Caco-2 (cell line): Measurements from ENCODE around the gene ZRANB3. TPM values are rescaled to one million over a fixed set of nuclear protein-coding genes. Genes with fewer than 3 reads are reported as not detected.
A peak's percentile ranks its signal among the peaks of the same experiment; 100 is the strongest.

Source experiments
- BruUV-seq: library from RNA; stranded (reverse); fragments of 400-500 nt; replicated peaks from 2 replicates; lab custom pipeline; 2021; lab: Mats Ljungman, UMichigan
- CTCF ChIA-PET: fragments of 300-600 bp; sonication (Branson Sonifier 250); formaldehyde crosslinking; loops from one replicate; lab custom pipeline; 2022; ENCODE audit warnings: antibody characterized with exemption; lab: Charles Lee
- POLR2A ChIA-PET: fragments of 300-600 bp; sonication (Branson Sonifier 250); formaldehyde crosslinking; loops from one replicate; lab custom pipeline; 2022; ENCODE audit warnings: antibody characterized with exemption; lab: Charles Lee
- DNase-seq, 2 experiments: peaks; one replicate each; pipeline versions ENCODE4 v3.0.0 to v3.0.0-alpha.2; 2020 to 2022
- H3K27me3 ChIP-seq: replicated peaks from 2 replicates; pipeline ENCODE4 v1.6.0; 2011; ENCODE audit warnings: low read length; ENCODE audit not compliant: control insufficient read depth, insufficient read depth
- H3K36me3 ChIP-seq: 2 replicates; pipeline ENCODE4 v1.5.1; 2011; ENCODE audit warnings: low read length; ENCODE audit not compliant: control insufficient read depth, insufficient read depth
- H3K4me1 ChIP-seq: fragments of 250-450 bp; sonication (Bioruptor Pico); 2 replicates; pipeline ENCODE4 v1.5.1; 2020; ENCODE audit warnings: mild to moderate bottlenecking
- H3K4me3 ChIP-seq: 2 replicates; pipeline ENCODE4 v1.5.1; 2011; ENCODE audit warnings: low read depth, mild to moderate bottlenecking, control low read depth, low read length
- H3K9me3 ChIP-seq: fragments of 250-450 bp; sonication (Bioruptor Pico); 2 replicates; pipeline ENCODE4 v1.5.1; 2020; ENCODE audit warnings: mild to moderate bottlenecking, moderate library complexity
- H3K27ac Mint-ChIP-seq: one replicate; pipeline ENCODE4 v1.8.0; 2022; ENCODE audit warnings: mixed read lengths; ENCODE audit not compliant: unreplicated experiment
- H3K27me3 Mint-ChIP-seq: one replicate; pipeline ENCODE4 v1.8.0; 2022; ENCODE audit warnings: mixed read lengths; ENCODE audit not compliant: insufficient read depth, unreplicated experiment
- H3K36me3 Mint-ChIP-seq: one replicate; pipeline ENCODE4 v1.8.0; 2022; ENCODE audit warnings: mild to moderate bottlenecking, mixed read lengths; ENCODE audit not compliant: insufficient read depth, unreplicated experiment
- H3K4me1 Mint-ChIP-seq: one replicate; pipeline ENCODE4 v1.8.0; 2022; ENCODE audit warnings: low read depth, mixed read lengths; ENCODE audit not compliant: unreplicated experiment
- H3K4me3 Mint-ChIP-seq: one replicate; pipeline ENCODE4 v1.8.0; 2022; ENCODE audit warnings: mild to moderate bottlenecking, moderate library complexity, mixed read lengths; ENCODE audit not compliant: unreplicated experiment
- H3K9me3 Mint-ChIP-seq: one replicate; pipeline ENCODE4 v1.8.0; 2022; ENCODE audit warnings: mixed read lengths; ENCODE audit not compliant: unreplicated experiment
- intact Hi-C: fragments of 100-400 bp; cut with micrococcal nuclease; formaldehyde crosslinking; loops from one replicate; pipeline ENCODE4 v1.10.0; 2022; ENCODE audit not compliant: unreplicated experiment
- total RNA-seq: library from RNA; stranded (reverse); gene quantifications from 2 replicates; pipeline ENCODE4 v1.2.3, GENCODE V29; 2022
- TF ChIP-seq, protein P1 (sequence below), 2 experiments: fragments of 200-600 bp in 1 of 2; IDR thresholded peaks; 1 replicate in 1 of 2; 2 replicates in 1 of 2; pipeline versions ENCODE4 v1.5.1 to v1.8.0; 2011 to 2022; ENCODE audit warnings: antibody characterized with exemption in 1 of 2, control low read depth in 1 of 2, inconsistent platforms in 1 of 2, low read depth in 1 of 2, low read length in 1 of 2, mild to moderate bottlenecking in 1 of 2, moderate library complexity in 1 of 2; ENCODE audit not compliant: insufficient read depth in 1 of 2, severe bottlenecking in 1 of 2, unreplicated experiment in 1 of 2

ZRANB3 gene
- total RNA-seq, 1 experiment from 2014 or later, result 17.0 TPM

DNA sequence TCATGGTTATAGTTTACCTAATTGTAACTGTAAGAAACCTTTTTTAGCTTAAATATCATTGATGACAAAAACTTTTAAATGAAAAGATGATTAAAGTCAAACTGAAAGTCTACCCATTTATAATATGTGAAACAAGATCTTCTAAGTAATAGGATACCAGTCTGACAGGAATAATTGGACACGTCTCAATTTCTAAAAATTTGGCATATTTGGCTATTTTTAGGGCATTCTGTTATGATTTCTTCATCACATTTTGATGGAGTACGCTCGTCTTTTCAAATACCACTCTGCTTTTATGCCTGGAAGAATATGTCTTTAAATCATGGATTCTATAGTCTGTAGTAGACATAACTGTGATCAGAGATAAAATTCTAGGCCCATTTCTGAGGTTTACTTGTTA, 1.6 kb upstream of the ZRANB3 start:
- TF ChIP-seq, protein P1, sequence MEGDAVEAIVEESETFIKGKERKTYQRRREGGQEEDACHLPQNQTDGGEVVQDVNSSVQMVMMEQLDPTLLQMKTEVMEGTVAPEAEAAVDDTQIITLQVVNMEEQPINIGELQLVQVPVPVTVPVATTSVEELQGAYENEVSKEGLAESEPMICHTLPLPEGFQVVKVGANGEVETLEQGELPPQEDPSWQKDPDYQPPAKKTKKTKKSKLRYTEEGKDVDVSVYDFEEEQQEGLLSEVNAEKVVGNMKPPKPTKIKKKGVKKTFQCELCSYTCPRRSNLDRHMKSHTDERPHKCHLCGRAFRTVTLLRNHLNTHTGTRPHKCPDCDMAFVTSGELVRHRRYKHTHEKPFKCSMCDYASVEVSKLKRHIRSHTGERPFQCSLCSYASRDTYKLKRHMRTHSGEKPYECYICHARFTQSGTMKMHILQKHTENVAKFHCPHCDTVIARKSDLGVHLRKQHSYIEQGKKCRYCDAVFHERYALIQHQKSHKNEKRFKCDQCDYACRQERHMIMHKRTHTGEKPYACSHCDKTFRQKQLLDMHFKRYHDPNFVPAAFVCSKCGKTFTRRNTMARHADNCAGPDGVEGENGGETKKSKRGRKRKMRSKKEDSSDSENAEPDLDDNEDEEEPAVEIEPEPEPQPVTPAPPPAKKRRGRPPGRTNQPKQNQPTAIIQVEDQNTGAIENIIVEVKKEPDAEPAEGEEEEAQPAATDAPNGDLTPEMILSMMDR (IDR thresholded peaks at IDR 0.05; ENCODE audit: insufficient read depth in 1 of 2, low read depth in 1 of 2, low read length in 1 of 2, severe bottlenecking in 1 of 2, unreplicated experiment in 1 of 2), result no peak

DNA sequence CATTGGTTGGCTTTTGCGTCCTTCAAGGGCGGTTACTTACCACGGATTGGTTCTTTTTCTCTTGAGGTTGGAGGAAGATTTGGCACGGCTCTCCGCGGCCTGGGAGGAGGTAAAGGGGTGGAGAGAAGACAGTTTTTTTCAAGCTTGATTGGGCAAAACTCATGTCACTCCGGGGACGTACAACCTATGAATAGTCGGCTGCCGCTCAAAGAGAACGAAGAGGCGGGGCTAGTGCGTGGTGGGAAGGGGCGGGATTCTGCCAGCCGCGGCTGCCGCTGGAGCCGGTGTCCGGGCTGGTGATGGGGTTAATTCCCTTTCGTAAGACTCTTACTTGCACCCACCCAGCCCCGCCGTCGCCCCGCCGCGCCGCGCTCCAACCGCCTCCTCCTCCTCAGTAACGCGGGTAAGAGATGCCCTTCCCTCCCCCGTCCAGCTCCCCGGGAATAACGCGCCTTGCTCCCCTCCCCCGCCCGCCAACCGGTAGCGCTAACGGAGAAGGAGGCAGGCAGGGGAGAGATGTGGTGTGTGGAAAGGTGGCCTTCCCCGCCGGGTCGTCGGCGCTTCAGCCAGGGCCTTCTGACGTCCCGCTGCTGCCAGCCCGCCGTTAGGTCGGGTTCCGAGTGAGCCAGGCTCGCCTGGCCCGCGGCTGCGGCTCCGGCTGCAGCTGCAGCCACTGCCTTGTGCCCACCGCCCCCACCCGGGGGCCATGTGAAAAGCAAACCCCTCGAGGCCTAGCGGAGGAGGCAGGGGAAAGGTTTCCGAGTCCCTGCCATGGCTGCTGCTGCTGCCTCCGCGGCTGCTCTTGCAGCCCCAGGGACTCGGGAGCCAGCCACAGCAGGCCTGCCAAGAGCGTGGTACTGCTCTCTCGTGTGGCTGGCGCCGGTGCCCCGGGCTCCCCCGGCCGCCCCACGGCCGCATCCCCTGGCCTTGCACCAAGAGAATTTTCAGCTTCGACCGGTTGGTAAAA, 496 bp upstream of the ZRANB3 start, which contains the start of gene R3HDM1:
Gene R3HDM1 (plus strand): TSS at position 254 of the 967 bp plus-strand sequence. CDS start 73,362 bp downstream, outside the sequence.
- H3K9me3 ChIP-seq, result 0 out of 2 replicates have a peak, but pooled peaks cover 2% of the 10 kb centered on the region
- DNase-seq, result peak; percentile 98 to 99
- H3K4me1 ChIP-seq, result peaks cover 7% of the 10 kb centered on the region; the same call in 1 of the 2 replicates
- intact Hi-C loops, result loop anchor here (1.0 to 5.0 kb wide), 4 partner anchors 58 to 529 kb away; no protein-coding TSS in a partner anchor
- TF ChIP-seq, protein P1 (IDR thresholded peaks at IDR 0.05; ENCODE audit: insufficient read depth in 1 of 2, low read depth in 1 of 2, low read length in 1 of 2, severe bottlenecking in 1 of 2, unreplicated experiment in 1 of 2), result peak; percentile 23 to 39
- H3K4me3 Mint-ChIP-seq, result no peak within 1 kb of the TSS
- no TSS peak for BruUV-seq
- no peaks in the 10 kb centered on the region for H3K27me3 Mint-ChIP-seq
- no peaks in the 10 kb centered on the region for H3K36me3 ChIP-seq
- H3K36me3 Mint-ChIP-seq, result peaks cover 6% of the 10 kb centered on the region
- H3K27ac Mint-ChIP-seq, result peak within 1 kb of the TSS; percentile 45
- peak within 1 kb of the TSS; percentile 86 for H3K4me3 ChIP-seq
- H3K4me1 Mint-ChIP-seq, result peaks cover 7% of the 10 kb centered on the region
- CTCF ChIA-PET, result interaction anchor here (0.8 to 1.4 kb wide), 6 partner anchors 178 to 543 kb away, joined by 3 to 5 read pairs (median 4); partner anchors contain the start of gene UBXN4
- no peaks in the 10 kb centered on the region for H3K27me3 ChIP-seq
- POLR2A ChIA-PET, result interaction anchor here (0.6 to 1.2 kb wide), 6 partner anchors 25 to 613 kb away, joined by 3 to 17 read pairs (median 6); partner anchors contain the start of gene CCNT2
- peaks cover 5% of the 10 kb centered on the region for H3K9me3 Mint-ChIP-seq

More for the DNA sequence above, 1.6 kb upstream of the ZRANB3 start:
- POLR2A ChIA-PET, result no interaction called here
- TSS peak; percentile 50 for BruUV-seq
- intact Hi-C loops, result loop anchor here (5.0 kb wide), 2 partner anchors 260 to 530 kb away; no protein-coding TSS in a partner anchor
- 0 out of 2 replicates have a peak, but pooled peaks cover 4% of the 10 kb centered on the region for H3K9me3 ChIP-seq
- CTCF ChIA-PET, result no interaction called here
- no peaks in the 10 kb centered on the region for H3K27me3 ChIP-seq
- H3K4me1 ChIP-seq, result 0 out of 2 replicates have a peak, but pooled peaks cover 3% of the 10 kb centered on the region
- no peaks in the 10 kb centered on the region for H3K36me3 ChIP-seq
- peak overlapping the region; percentile 8; the same call in 1 of the 2 replicates for H3K4me3 ChIP-seq
- no peak overlapping the region for H3K4me3 Mint-ChIP-seq
- no peaks in the 10 kb centered on the region for H3K27me3 Mint-ChIP-seq
- H3K36me3 Mint-ChIP-seq, result no peaks in the 10 kb centered on the region
- no peaks in the 10 kb centered on the region for H3K9me3 Mint-ChIP-seq
- peak overlapping the region; percentile 45 for H3K27ac Mint-ChIP-seq
- H3K4me1 Mint-ChIP-seq, result no peaks in the 10 kb centered on the region
- DNase-seq, result no peak

GRCh38 chr2:135528006-135528405, 3.0 kb downstream of the ZRANB3 start:
- Mint-ChIP-seq H3K4me1 (peaks cover 9% of the 10 kb centered on the region), H3K27ac (no peak overlapping the region), H3K36me3 (peaks cover 9% of the 10 kb centered on the region), H3K4me3 (no peak overlapping the region), H3K9me3 (peaks cover 16% of the 10 kb centered on the region), H3K27me3 (no peaks in the 10 kb centered on the region)
- POLR2A ChIA-PET, result no interaction called here
- CTCF ChIA-PET, result interaction anchor here (0.6 kb wide), 1 partner anchor 1044 kb away, joined by 3 read pairs; no protein-coding TSS in a partner anchor
- intact Hi-C loops, result no loop called here
- H3K27me3 ChIP-seq, result no peaks in the 10 kb centered on the region
- no peak for DNase-seq
- TF ChIP-seq, protein P1 (IDR thresholded peaks at IDR 0.05; ENCODE audit: insufficient read depth in 1 of 2, low read depth in 1 of 2, low read length in 1 of 2, severe bottlenecking in 1 of 2, unreplicated experiment in 1 of 2), result no peak
- H3K36me3 ChIP-seq, result no peaks in the 10 kb centered on the region
- no peak overlapping the region for H3K4me3 ChIP-seq
- no TSS peak for BruUV-seq
- peaks cover 7% of the 10 kb centered on the region; the same call in 1 of the 2 replicates for H3K4me1 ChIP-seq
- H3K9me3 ChIP-seq, result no peaks in the 10 kb centered on the region
